GM12878 (cell line): ENCODE results near the gene POMT2. TPM values are rescaled to one million over a fixed set of nuclear protein-coding genes. Genes with fewer than 3 reads are reported as not detected.

ENCODE experiments used
- ATAC-seq: fragments of 200-7000 bp; cut with Tn5 transposase; 3 replicates; pipeline ENCODE4 v1.9.1; 2020; ENCODE audit warnings: mild to moderate bottlenecking, moderate library complexity
- BruUV-seq: library from RNA; stranded (reverse); fragments of 400-500 nt; replicated peaks from 2 replicates; lab custom pipeline; 2021; lab: Mats Ljungman, UMichigan
- CTCF ChIA-PET: fragments of 300-600 bp; sonication (Branson Sonifier 250); formaldehyde crosslinking; extraction: SDS; loops from one replicate; lab custom pipeline; 2021; ENCODE audit warnings: inconsistent platforms; lab: Yijun Ruan, JAX
- POLR2A ChIA-PET: fragments of 350-600 bp; formaldehyde crosslinking; extraction: SDS; loops from one replicate; lab custom pipeline; 2021; ENCODE audit warnings: inconsistent platforms; lab: Charles Lee
- RAD21 ChIA-PET: fragments of 300-600 bp; sonication (Branson Sonifier 250); formaldehyde crosslinking; loops from one replicate; lab custom pipeline; 2023; ENCODE audit warnings: antibody characterized with exemption; ENCODE audit not compliant: unreplicated experiment; lab: Charles Lee
- SMC1A ChIA-PET: fragments of 300-600 bp; sonication (Branson Sonifier 250); formaldehyde crosslinking; loops from one replicate; lab custom pipeline; 2023; ENCODE audit not compliant: unreplicated experiment, uncharacterized antibody; lab: Charles Lee
- DNase-seq: peaks from one replicate; pipeline ENCODE4 v3.0.0-alpha.2; 2011; ENCODE audit warnings: low read depth, low spot score
- FAIRE-seq: peaks from 3 replicates; lab custom pipeline; 2011; peaks lifted over from hg19 to GRCh38; lab: Jason Lieb, UNC
- H2AFZ ChIP-seq: 2 replicates; pipeline ENCODE4 v1.6.0; 2011; ENCODE audit warnings: low read depth, low read length, control low read depth; ENCODE audit not compliant: control insufficient read depth
- H3K27ac ChIP-seq: 2 replicates; pipeline ENCODE4 v1.5.1; 2011; ENCODE audit warnings: control low read depth; ENCODE audit not compliant: control insufficient read depth, insufficient read depth
- H3K27me3 ChIP-seq, 2 experiments: replicated peaks in 1 of 2; 2 replicates each; pipeline versions ENCODE4 v1.6.0 to v1.6.1; 2011; ENCODE audit warnings: low read length in 1 of 2; ENCODE audit not compliant: control insufficient read depth in 2 of 2, insufficient read depth in 2 of 2
- H3K36me3 ChIP-seq, 2 experiments: 2 replicates each; pipeline ENCODE4 v1.5.1; 2011; ENCODE audit warnings: low read length in 1 of 2; ENCODE audit not compliant: control insufficient read depth in 2 of 2, insufficient read depth in 2 of 2
- H3K4me1 ChIP-seq: 2 replicates; pipeline ENCODE4 v1.6.1; 2011; ENCODE audit warnings: mild to moderate bottlenecking, low read length, moderate library complexity, mixed read lengths; ENCODE audit not compliant: control insufficient read depth, insufficient read depth
- H3K4me2 ChIP-seq: 2 replicates; pipeline ENCODE4 v1.6.0; 2011; ENCODE audit warnings: control low read depth; ENCODE audit not compliant: control insufficient read depth, insufficient read depth
- H3K4me3 ChIP-seq: fragments of 200-600 bp; sonication (generic); 2 replicates; pipeline ENCODE4 v1.5.1; 2016
- H3K79me2 ChIP-seq: 2 replicates; pipeline ENCODE4 v1.6.0; 2011; ENCODE audit warnings: low read length; ENCODE audit not compliant: control insufficient read depth, insufficient read depth
- H3K9ac ChIP-seq: 2 replicates; pipeline ENCODE4 v1.8.0; 2011; ENCODE audit warnings: low read length, control low read depth, mixed read lengths; ENCODE audit not compliant: control insufficient read depth, insufficient read depth
- H3K9me3 ChIP-seq: replicated peaks from 3 replicates; pipeline ENCODE4 v1.5.1; 2011; ENCODE audit warnings: mild to moderate bottlenecking, low read length; ENCODE audit not compliant: control insufficient read depth, insufficient read depth
- H4K20me1 ChIP-seq: 2 replicates; pipeline ENCODE4 v1.6.0; 2011; ENCODE audit not compliant: control insufficient read depth, insufficient read depth
- NFIC ChIP-seq: IDR thresholded peaks from 2 replicates; pipeline ENCODE4 v1.6.1; 2012; ENCODE audit warnings: low read depth, mild to moderate bottlenecking, inconsistent platforms, low read length, moderate library complexity
- PAX8 ChIP-seq: fragments of 450-650 bp; IDR thresholded peaks from 2 replicates; pipeline ENCODE4 v1.6.1; 2017; ENCODE audit warnings: mild to moderate bottlenecking, moderate library complexity
- POLR2AphosphoS5 ChIP-seq: IDR thresholded peaks from 2 replicates; pipeline ENCODE4 v1.6.1; 2011; ENCODE audit warnings: mild to moderate bottlenecking, low read length, inconsistent platforms
- SMAD5 ChIP-seq: IDR thresholded peaks from 2 replicates; pipeline ENCODE4 v1.6.1; 2016; ENCODE audit warnings: antibody characterized with exemption, low read depth
- WGBS: methylation state at CpG from one replicate; pipeline ENCODE4 v1.1.6; 2016; ENCODE audit warnings: low lambda C conversion rate; ENCODE audit not compliant: insufficient replicate concordance, insufficient coverage; ENCODE audit errors: missing lambda C conversion rate; 5-methylcytosine and 5-hydroxymethylcytosine counted together
- in situ Hi-C: fragments of 300-500 bp; cut with MboI; formaldehyde crosslinking; loops from 9 replicates; pipeline ENCODE4 v1.14.3; 2018; ENCODE audit warnings: mixed read lengths
- intact Hi-C: fragments of 100-400 bp; cut with micrococcal nuclease; formaldehyde crosslinking; loops from one replicate; pipeline ENCODE4 v1.14.2; 2022; ENCODE audit not compliant: unreplicated experiment
- polyA plus RNA-seq, 11 experiments: library from polyadenylated mRNA; depleted of rRNA in 4 of 11; unstranded in 6 of 11; stranded (reverse) in 5 of 11; fragments of >200 nt; fragmentation: Nextera tagmentation in 4 of 11; fragmentation: Illumina TruSeq in 1 of 11; extraction: Ambion mirVana in 4 of 11; extraction: Trizol in 1 of 11; gene quantifications; 1 replicate in 1 of 11; 2 replicates in 10 of 11; pipeline versions ENCODE4 v1.2.1 to v1.2.3, GENCODE V29; 2011 to 2016; ENCODE audit warnings: inconsistent platforms in 2 of 11, missing spikeins in 2 of 11, low read depth in 1 of 11
- total RNA-seq, 4 experiments: library from RNA; depleted of rRNA in 3 of 4; stranded (reverse); fragments of >200 nt in 3 of 4; fragmentation: Illumina TruSeq in 1 of 4; extraction: Trizol in 1 of 4; gene quantifications; 2 replicates each; pipeline versions ENCODE4 v1.2.1 to v1.2.3, GENCODE V29; 2013 to 2021
- TF ChIP-seq, protein P1 (sequence below): IDR thresholded peaks from 2 replicates; pipeline ENCODE4 v1.6.1; 2012; ENCODE audit warnings: improper control_type of control experiment, low read depth, low read length; ENCODE audit not compliant: insufficient replicate concordance

Gene POMT2
- total and polyA plus RNA-seq, 10 of the 15 experiments (the other 5 are each of a cell fraction or from before 2014, with no cell fraction given), result 0.23 to 13.9 (median 6.5) TPM

DNA sequence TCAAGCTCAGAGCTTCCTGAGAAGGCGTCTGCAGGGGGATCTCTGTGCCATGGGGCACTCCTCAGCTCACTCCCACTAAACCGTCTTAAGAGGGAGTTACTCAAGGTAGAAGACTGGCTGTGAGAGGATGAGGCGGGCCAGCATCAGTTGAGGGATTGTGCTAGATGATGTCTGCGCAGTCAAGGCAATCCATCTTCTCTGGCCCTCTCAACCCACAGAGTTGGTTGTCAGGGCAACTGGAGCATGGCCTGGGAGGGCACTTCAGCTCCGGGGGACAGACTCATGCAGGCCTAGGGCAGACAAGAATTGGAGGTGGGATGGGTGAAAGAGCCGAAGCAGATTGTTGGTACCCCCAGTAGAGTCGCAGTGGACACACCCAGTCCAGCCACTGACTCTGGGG is 9.2 kb upstream of the POMT2 start:
- ChIA-PET CTCF (interaction anchor here (0.9 to 4.9 kb wide), 2 partner anchors 14 to 109 kb away, joined by 3 to 22 read pairs; no protein-coding TSS in a partner anchor), POLR2A (interaction anchor here (0.8 kb wide), 1 partner anchor 9 kb away, joined by 3 read pairs; the partner anchor contains the start of genes GSTZ1 and POMT2), SMC1A (no interaction called here), RAD21 (interaction anchor here (0.8 to 1.1 kb wide), 2 partner anchors 9 to 23 kb away, joined by 3 read pairs; partner anchors contain the start of genes GSTZ1 and POMT2)
- no peak overlapping the region for H3K4me2 ChIP-seq
- 82% methylated on average over 7 of the region's 7 CpGs for WGBS
- no peaks in the 10 kb centered on the region for H3K9me3 ChIP-seq
- no peaks in the 10 kb centered on the region for H3K27me3 ChIP-seq
- no peaks in the 10 kb centered on the region for H3K4me1 ChIP-seq
- intact Hi-C loops, result no loop called here
- no peaks in the 10 kb centered on the region; a peak in 1 of 4 replicates for H3K36me3 ChIP-seq
- DNase-seq, result no peak
- TF ChIP-seq, protein P1, sequence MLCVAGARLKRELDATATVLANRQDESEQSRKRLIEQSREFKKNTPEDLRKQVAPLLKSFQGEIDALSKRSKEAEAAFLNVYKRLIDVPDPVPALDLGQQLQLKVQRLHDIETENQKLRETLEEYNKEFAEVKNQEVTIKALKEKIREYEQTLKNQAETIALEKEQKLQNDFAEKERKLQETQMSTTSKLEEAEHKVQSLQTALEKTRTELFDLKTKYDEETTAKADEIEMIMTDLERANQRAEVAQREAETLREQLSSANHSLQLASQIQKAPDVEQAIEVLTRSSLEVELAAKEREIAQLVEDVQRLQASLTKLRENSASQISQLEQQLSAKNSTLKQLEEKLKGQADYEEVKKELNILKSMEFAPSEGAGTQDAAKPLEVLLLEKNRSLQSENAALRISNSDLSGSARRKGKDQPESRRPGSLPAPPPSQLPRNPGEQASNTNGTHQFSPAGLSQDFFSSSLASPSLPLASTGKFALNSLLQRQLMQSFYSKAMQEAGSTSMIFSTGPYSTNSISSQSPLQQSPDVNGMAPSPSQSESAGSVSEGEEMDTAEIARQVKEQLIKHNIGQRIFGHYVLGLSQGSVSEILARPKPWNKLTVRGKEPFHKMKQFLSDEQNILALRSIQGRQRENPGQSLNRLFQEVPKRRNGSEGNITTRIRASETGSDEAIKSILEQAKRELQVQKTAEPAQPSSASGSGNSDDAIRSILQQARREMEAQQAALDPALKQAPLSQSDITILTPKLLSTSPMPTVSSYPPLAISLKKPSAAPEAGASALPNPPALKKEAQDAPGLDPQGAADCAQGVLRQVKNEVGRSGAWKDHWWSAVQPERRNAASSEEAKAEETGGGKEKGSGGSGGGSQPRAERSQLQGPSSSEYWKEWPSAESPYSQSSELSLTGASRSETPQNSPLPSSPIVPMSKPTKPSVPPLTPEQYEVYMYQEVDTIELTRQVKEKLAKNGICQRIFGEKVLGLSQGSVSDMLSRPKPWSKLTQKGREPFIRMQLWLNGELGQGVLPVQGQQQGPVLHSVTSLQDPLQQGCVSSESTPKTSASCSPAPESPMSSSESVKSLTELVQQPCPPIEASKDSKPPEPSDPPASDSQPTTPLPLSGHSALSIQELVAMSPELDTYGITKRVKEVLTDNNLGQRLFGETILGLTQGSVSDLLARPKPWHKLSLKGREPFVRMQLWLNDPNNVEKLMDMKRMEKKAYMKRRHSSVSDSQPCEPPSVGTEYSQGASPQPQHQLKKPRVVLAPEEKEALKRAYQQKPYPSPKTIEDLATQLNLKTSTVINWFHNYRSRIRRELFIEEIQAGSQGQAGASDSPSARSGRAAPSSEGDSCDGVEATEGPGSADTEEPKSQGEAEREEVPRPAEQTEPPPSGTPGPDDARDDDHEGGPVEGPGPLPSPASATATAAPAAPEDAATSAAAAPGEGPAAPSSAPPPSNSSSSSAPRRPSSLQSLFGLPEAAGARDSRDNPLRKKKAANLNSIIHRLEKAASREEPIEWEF, result no peak
- TF ChIP-seq NFIC, result no peak
- TF ChIP-seq SMAD5, result no peak
- no peak for TF ChIP-seq POLR2AphosphoS5
- TF ChIP-seq PAX8, result no peak
- no peak overlapping the region for H3K27ac ChIP-seq
- FAIRE-seq, result no peak
- H3K4me3 ChIP-seq, result no peak overlapping the region
- BruUV-seq, result no TSS peak
- no peak overlapping the region for H3K9ac ChIP-seq
- in situ Hi-C loops, result no loop called here
- no peak overlapping the region for H2AFZ ChIP-seq
- no peak for ATAC-seq
- no peaks in the 10 kb centered on the region for H4K20me1 ChIP-seq
- H3K79me2 ChIP-seq, result no peaks in the 10 kb centered on the region
